GM19438 (cell line): ENCODE measurements around the gene PRF1.
A peak's percentile ranks its signal among the peaks of the same experiment; 100 is the strongest.

Experiments used
- ATAC-seq: cut with Tn5 transposase; IDR thresholded peaks from one replicate; pipeline ENCODE4 v1.9.1; 2021; ENCODE audit warnings: low read depth; ENCODE audit not compliant: unreplicated experiment

PRF1 gene

GRCh38 chr10:70563230-70563629 is 39.3 kb downstream of the PRF1 start:
- no peak for ATAC-seq

- no peak for ATAC-seq
Measured at GRCh38 chr10:70562036-70562755, 40.3 kb downstream of the PRF1 start.

- ATAC-seq = no peak
Measured at GRCh38 chr10:70561558-70561957, 41.0 kb downstream of the PRF1 start.

GRCh38 chr10:70561070-70561469 is 41.5 kb downstream of the PRF1 start:
- no peak for ATAC-seq

- ATAC-seq = no peak
Measured at GRCh38 chr10:70560511-70560941, 42.0 kb downstream of the PRF1 start.

- ATAC-seq = no peak
Measured at GRCh38 chr10:70559861-70560260, 42.7 kb downstream of the PRF1 start.

- ATAC-seq = peak; percentile 85
Measured at GRCh38 chr10:70558871-70559810, 43.4 kb downstream of the PRF1 start.

GRCh38 chr10:70558295-70558694 is 44.2 kb downstream of the PRF1 start:
- ATAC-seq = no peak

- ATAC-seq = no peak
Measured at GRCh38 chr10:70557876-70558275, 44.7 kb downstream of the PRF1 start.

- ATAC-seq = no peak
Measured at GRCh38 chr10:70557086-70557845, 45.3 kb downstream of the PRF1 start.

GRCh38 chr10:70555371-70555770 is 47.2 kb downstream of the PRF1 start:
- no peak for ATAC-seq

GRCh38 chr10:70552586-70552985 is 50.0 kb downstream of the PRF1 start:
- ATAC-seq = no peak

GRCh38 chr10:70551971-70552422 is 50.5 kb downstream of the PRF1 start:
- no peak for ATAC-seq

GRCh38 chr10:70551466-70551865 is 51.1 kb downstream of the PRF1 start:
- ATAC-seq = no peak

- no peak for ATAC-seq
Measured at GRCh38 chr10:70550459-70550858, 52.1 kb downstream of the PRF1 start.

- ATAC-seq = peak; percentile 64
Measured at GRCh38 chr10:70549962-70550458, 52.5 kb downstream of the PRF1 start.

GRCh38 chr10:70549351-70549961 is 53.1 kb downstream of the PRF1 start:
- ATAC-seq = no peak
